Heart left ventricle (tissue), 13 donors: ENCODE data around the gene RUFY3.

Experiments used
- POLR2A ChIP-seq, 2 donors: fragments of 450-650 bp; IDR thresholded peaks; one replicate each; pipeline ENCODE4 v1.6.1; 2017; ENCODE audit warnings: antibody characterized with exemption in 2 of 2, mild to moderate bottlenecking in 2 of 2, moderate library complexity in 2 of 2
- TF ChIP-seq, protein P1 (sequence below), 12 donors: fragments of 200-600 bp; sonication (generic) in 4 of 12; IDR thresholded peaks; one replicate each; pipeline versions ENCODE4 v1.5.0 to v1.8.0; 2018 to 2022; ENCODE audit warnings: antibody characterized with exemption in 12 of 12, mild to moderate bottlenecking in 5 of 12
- donor health status: ischemic (EF 13 %, LVEDD 7.1; RV severe dilation, severe dysfunction).
- donor health status: DM: no; HTN: yes; CAD: no.
- donor health status: DM: no; HTN: no; CAD: no.
- donor health status: ischemic (EF 25% LVEDD 6.9; RV normal size, moderate dysfunction).
- donor health status: ischemic (EF 25% LVEDD 5.7; RV mildly dilated, moderate dysfunction).
- donor health status: ischemic (EF 35%, LVEDD 5.7; RV mildly dilated, moderate dysfunction).
- donor health status: nonischemic (EF 11% LVEDD 7.7; RV severe dilation, severe dysfunction).
- donor health status: DM: yes; HTN: yes; CAD: no.
- donor health status: PGD.
- donor health status: ischemic (EF 29% LVEDD 5.4; RV normal size, mild dysfunction).
- donor health status: nonischemic (EF 23%, LVEDD 6.1; RV moderate dilation, normal function).

DNA sequence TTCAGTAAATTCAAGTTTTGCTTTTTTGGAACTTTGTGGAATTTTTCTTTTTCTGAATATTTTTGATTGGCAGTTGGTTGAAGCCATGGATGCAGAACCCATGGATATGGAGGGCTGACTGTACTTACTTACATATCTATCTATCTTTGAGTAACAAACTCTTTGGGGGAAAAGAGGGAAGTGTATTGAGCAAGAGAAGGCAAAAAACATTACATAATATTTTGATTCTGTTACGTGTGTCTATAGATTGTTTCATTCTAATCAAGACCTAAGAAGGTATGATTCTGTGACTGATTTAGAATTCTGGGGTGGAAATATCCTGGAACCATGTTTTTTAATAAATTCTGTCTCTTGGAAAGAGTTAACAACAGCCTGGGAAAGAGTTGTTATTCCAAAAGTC lies 86.4 kb downstream of the RUFY3 start:
- TF ChIP-seq, protein P1, sequence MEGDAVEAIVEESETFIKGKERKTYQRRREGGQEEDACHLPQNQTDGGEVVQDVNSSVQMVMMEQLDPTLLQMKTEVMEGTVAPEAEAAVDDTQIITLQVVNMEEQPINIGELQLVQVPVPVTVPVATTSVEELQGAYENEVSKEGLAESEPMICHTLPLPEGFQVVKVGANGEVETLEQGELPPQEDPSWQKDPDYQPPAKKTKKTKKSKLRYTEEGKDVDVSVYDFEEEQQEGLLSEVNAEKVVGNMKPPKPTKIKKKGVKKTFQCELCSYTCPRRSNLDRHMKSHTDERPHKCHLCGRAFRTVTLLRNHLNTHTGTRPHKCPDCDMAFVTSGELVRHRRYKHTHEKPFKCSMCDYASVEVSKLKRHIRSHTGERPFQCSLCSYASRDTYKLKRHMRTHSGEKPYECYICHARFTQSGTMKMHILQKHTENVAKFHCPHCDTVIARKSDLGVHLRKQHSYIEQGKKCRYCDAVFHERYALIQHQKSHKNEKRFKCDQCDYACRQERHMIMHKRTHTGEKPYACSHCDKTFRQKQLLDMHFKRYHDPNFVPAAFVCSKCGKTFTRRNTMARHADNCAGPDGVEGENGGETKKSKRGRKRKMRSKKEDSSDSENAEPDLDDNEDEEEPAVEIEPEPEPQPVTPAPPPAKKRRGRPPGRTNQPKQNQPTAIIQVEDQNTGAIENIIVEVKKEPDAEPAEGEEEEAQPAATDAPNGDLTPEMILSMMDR (IDR thresholded peaks at IDR 0.05) = no peak
- no peak for TF ChIP-seq POLR2A (IDR thresholded peaks at IDR 0.05)
